ENCODE data around the gene TRAPPC3.

- TF ChIP-seq CTCF (IDR thresholded peaks at IDR 0.05; ENCODE audit: insufficient read depth, low read length) (no peak), REST (IDR thresholded peaks at IDR 0.05; ENCODE audit: insufficient replicate concordance, low read depth) (no peak), POLR2AphosphoS5 (IDR thresholded peaks at IDR 0.05; ENCODE audit: low read depth) (no peak)
These were observed 21.5 kb upstream of the TRAPPC3 start for GRCh38 chr1:36170643-36171412.

All from HL-60 (cell line).